NCI-H1417 treated with DMSO at 0.1 percent for 48 hours (cell line): ENCODE data around the gene CCDC71L.

ENCODE experiments used
- DNase-seq: peaks from one replicate; lab custom pipeline; 2025; lab: John Stamatoyannopoulos, UW

Gene CCDC71L

GRCh38 chr7:106625678-106626301 is 35.2 kb downstream of the CCDC71L start:
- DNase-seq: no peak

GRCh38 chr7:106623853-106624252 is 37.1 kb downstream of the CCDC71L start:
- no peak for DNase-seq

GRCh38 chr7:106623315-106623660 is 37.7 kb downstream of the CCDC71L start:
- no peak for DNase-seq

GRCh38 chr7:106622654-106623314 is 38.2 kb downstream of the CCDC71L start:
- no peak for DNase-seq

- no peak for DNase-seq
Measured at GRCh38 chr7:106621393-106622132, 39.4 kb downstream of the CCDC71L start.

GRCh38 chr7:106620676-106621075 is 40.3 kb downstream of the CCDC71L start:
- DNase-seq: no peak

GRCh38 chr7:106620034-106620433 is 40.9 kb downstream of the CCDC71L start:
- DNase-seq: no peak

GRCh38 chr7:106619213-106619612 is 41.7 kb downstream of the CCDC71L start:
- DNase-seq: no peak

- DNase-seq: no peak
Measured at GRCh38 chr7:106618480-106618879, 42.5 kb downstream of the CCDC71L start.

- DNase-seq: no peak
Measured at GRCh38 chr7:106617860-106618259, 43.1 kb downstream of the CCDC71L start.

GRCh38 chr7:106616708-106617051 is 44.3 kb downstream of the CCDC71L start:
- DNase-seq: no peak

- no peak for DNase-seq
Measured at GRCh38 chr7:106615808-106616707, 44.9 kb downstream of the CCDC71L start.

GRCh38 chr7:106614751-106615150 is 46.2 kb downstream of the CCDC71L start:
- DNase-seq: no peak

GRCh38 chr7:106613848-106614560 is 47.0 kb downstream of the CCDC71L start:
- DNase-seq: no peak

GRCh38 chr7:106613279-106613678 is 47.7 kb downstream of the CCDC71L start:
- no peak for DNase-seq

GRCh38 chr7:106612432-106612831 is 48.5 kb downstream of the CCDC71L start:
- no peak for DNase-seq

GRCh38 chr7:106611911-106612310 is 49.0 kb downstream of the CCDC71L start:
- DNase-seq: no peak

GRCh38 chr7:106610996-106611886 is 49.7 kb downstream of the CCDC71L start:
- DNase-seq: peak; percentile 61

GRCh38 chr7:106609416-106609815 is 51.5 kb downstream of the CCDC71L start:
- no peak for DNase-seq

- no peak for DNase-seq
Measured at GRCh38 chr7:106608661-106609060, 52.3 kb downstream of the CCDC71L start.
